ENCODE measurements around the gene FCN1. TPM values are rescaled to one million over a fixed set of nuclear protein-coding genes. Genes with fewer than 3 reads are reported as not detected.

Gene FCN1
- total and polyA plus RNA-seq, 2 of the 8 experiments (the other 6 are each of a cell fraction or from before 2014, with no cell fraction given), result not detected

DNA sequence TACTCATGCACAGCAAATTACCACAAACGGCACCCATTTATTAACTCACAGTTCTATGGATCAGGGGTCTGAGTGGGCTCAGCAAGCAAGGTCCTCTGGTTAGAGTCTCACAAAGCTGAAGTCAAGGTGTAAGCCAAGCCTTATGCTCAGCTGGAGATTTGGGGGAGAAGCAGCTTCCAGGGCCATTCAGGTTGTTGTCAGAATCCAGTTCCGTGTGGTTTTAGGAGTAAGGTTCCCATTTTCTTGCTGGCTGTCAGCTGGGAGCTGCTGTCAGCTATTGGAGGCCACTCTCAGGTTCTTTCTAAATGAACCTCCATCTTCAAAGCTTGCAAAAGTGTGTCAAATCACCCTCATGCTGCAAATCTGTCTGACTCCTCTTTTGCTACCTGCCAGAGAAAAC is 19.4 kb downstream of the FCN1 start:
- Histone ChIP-seq H3K27me3 (replicated peaks in 1 of 4; ENCODE audit: control insufficient read depth in 3 of 4, extremely low read depth in 1 of 4, insufficient read depth in 3 of 4, low read length in 3 of 4) (no peaks in the 10 kb centered on the region), H3K23me2 (ENCODE audit: low read depth, low read length) (no peaks in the 10 kb centered on the region), H4K8ac (ENCODE audit: extremely low read depth, insufficient read depth, low read length) (no peak overlapping the region), H2BK15ac (ENCODE audit: low read length) (no peak overlapping the region), H3K23ac (ENCODE audit: insufficient read length) (no peak overlapping the region), H3K56ac (replicated peaks; ENCODE audit: insufficient read length, low read depth, low read length) (no peak overlapping the region), H3K79me1 (ENCODE audit: low read depth, low read length) (no peaks in the 10 kb centered on the region), H2BK5ac (ENCODE audit: low read depth, low read length) (no peak overlapping the region), H4K91ac (replicated peaks; ENCODE audit: insufficient read length, low read length) (no peak overlapping the region), H3K9me3 (ENCODE audit: insufficient read depth in 2 of 2, low read depth in 1 of 2, low read length in 1 of 2) (peaks cover 11 to 14% of the 10 kb centered on the region in 2 experiments; a peak in 3 of 4 replicates), H3K4me1 (replicated peaks in 1 of 4; ENCODE audit: control insufficient read depth in 3 of 4, insufficient read depth in 4 of 4, low read length in 3 of 4) (no peaks in the 10 kb centered on the region), H4K5ac (ENCODE audit: insufficient read length, low read depth, low read length) (no peak overlapping the region), H2BK20ac (ENCODE audit: low read length) (no peak overlapping the region), H3K14ac (ENCODE audit: insufficient read length) (no peak overlapping the region), H3K9ac (replicated peaks in 1 of 4; ENCODE audit: extremely low read depth in 1 of 4, low read depth in 3 of 4, low read length in 3 of 4) (0 out of 7 replicates have a peak overlapping the region, but pooled peaks of 1 of the 4 experiments have one; percentile 22), H3K4me3 (ENCODE audit: extremely low read depth in 1 of 4, insufficient read depth in 2 of 4, low read depth in 3 of 4, low read length in 4 of 4) (no peak overlapping the region), H3K36me3 (ENCODE audit: control insufficient read depth in 2 of 4, insufficient read depth in 4 of 4, low read length in 3 of 4) (no peaks in the 10 kb centered on the region), H3K18ac (ENCODE audit: extremely low read depth, low read length) (no peak overlapping the region), H3K4ac (replicated peaks; ENCODE audit: insufficient read length, low read depth, low read length) (no peak overlapping the region), H3K79me2 (ENCODE audit: control insufficient read depth in 1 of 2, insufficient read depth in 2 of 2, low read length in 2 of 2) (no peaks in the 10 kb centered on the region), H2AK5ac (ENCODE audit: low read depth, low read length) (no peak overlapping the region), H3K27ac (ENCODE audit: low read depth, low read length) (no peak overlapping the region), H2AFZ (ENCODE audit: low read length) (no peak overlapping the region), H4K20me1 (replicated peaks in 1 of 2; ENCODE audit: control insufficient read depth in 1 of 2, insufficient read depth in 2 of 2, low read length in 2 of 2) (no peaks in the 10 kb centered on the region), H3K4me2 (ENCODE audit: insufficient read depth in 1 of 2, low read depth in 2 of 2, low read length in 2 of 2) (no peak overlapping the region), H2BK120ac (replicated peaks; ENCODE audit: low read depth, low read length) (no peak overlapping the region), H2BK12ac (ENCODE audit: low read depth, low read length) (no peak overlapping the region)
- WGBS, 2 experiments (ENCODE audit: extremely low coverage in 1 of 2, insufficient coverage in 1 of 2, insufficient read length in 1 of 2, insufficient replicate concordance in 2 of 2, low coverage in 1 of 2, low lambda C conversion rate in 2 of 2, missing lambda C conversion rate in 1 of 2), result 68% methylated on average over 2 of the region's 2 CpGs; no CpG with 5 or more reads in 1 of the 2 experiments
- DNase-seq (ENCODE audit: low read depth in 1 of 2, low spot score in 2 of 2) (no peak), FAIRE-seq (no peak)
- POLR2A ChIA-PET (ENCODE audit: partially characterized antibody), result no interaction called here
- CTCF ChIA-PET (ENCODE audit: partially characterized antibody), result no interaction called here
- TF ChIP-seq HDAC6 (IDR thresholded peaks at IDR 0.05; ENCODE audit: low read depth, low read length), result no peak
- TF ChIP-seq POU5F1 (IDR thresholded peaks at IDR 0.05; ENCODE audit: low read depth, low read length), result no peak

All from H1 (cell line).